Measurements from ENCODE around the gene COLEC11.

DNA sequence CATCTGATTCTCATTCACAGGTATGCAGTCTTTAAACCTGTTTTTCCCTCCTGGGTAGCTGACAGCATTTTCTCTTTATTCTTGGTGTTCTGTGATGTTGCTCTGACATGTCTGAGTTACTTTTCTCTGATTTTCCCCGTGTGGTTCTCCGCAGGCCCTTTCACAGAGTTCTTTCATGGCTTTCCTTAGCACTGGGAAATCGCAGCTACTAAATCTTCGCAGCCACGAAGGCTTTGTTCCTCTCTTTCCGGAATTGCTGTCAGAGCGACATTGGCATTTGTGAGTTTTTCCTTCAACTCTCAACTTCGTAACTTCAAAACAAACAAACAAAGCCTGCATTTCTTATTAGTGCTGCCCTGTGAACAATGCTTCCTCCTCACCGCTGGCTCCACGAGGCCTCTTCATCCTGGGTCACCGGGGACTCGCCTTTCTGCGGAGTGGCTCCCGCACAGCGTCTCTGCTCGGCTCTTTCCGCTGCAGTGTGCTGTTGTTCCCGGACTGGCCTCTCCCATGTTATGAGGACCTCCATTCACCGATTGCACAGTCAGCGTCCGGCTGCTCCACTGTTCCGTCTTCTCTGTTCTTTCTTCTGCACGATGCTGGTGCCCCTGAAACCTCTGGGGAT lies 16.1 kb downstream of the COLEC11 start:
- TF ChIP-seq CTCF (IDR thresholded peaks at IDR 0.05; ENCODE audit: low read length) (no peak), EZH2 (IDR thresholded peaks at IDR 0.05; ENCODE audit: borderline replicate concordance, low read length) (no peak)

Measured in OCI-LY1 (cell line).